NCI-H446 treated with DMSO at 0.1 percent for 48 hours (cell line): ENCODE data around the gene TMEM135.
"Not testable (repeated sequence)": the region's sequence is repeated elsewhere in the genome, so short reads cannot be mapped to it uniquely, and the experiment has no call there.

Experiments
- DNase-seq: peaks from one replicate; lab custom pipeline; 2025; lab: John Stamatoyannopoulos, UW

The TMEM135 gene

DNA sequence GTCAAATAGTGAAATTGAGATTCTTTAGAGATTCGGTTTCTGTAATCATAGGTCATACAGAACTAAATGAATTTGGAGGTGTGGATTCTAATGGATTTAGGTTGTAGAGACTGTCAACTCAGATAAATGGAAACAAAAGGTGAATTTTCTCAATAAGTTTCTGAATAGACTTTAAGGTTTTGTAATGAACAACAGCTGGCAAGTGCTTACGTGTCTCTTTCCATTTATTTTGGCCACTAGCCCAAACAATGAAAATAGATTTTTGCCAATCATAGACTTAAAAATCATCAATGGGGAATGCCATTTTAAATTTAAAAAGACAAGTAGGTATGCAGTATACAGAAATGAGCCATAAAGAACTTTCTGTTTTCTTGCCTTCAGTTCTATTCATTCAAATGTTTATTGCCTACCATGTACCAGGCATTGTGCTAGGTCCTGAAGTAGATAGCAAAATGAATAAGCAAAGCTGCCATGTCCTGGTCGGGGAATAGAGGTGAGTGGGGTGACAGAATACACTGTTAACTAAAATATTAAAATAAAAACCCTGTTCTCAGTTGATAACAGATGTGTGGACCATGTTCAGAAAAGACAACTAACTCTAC lies 16.9 kb upstream of the TMEM135 start:
- no peak for DNase-seq

DNA sequence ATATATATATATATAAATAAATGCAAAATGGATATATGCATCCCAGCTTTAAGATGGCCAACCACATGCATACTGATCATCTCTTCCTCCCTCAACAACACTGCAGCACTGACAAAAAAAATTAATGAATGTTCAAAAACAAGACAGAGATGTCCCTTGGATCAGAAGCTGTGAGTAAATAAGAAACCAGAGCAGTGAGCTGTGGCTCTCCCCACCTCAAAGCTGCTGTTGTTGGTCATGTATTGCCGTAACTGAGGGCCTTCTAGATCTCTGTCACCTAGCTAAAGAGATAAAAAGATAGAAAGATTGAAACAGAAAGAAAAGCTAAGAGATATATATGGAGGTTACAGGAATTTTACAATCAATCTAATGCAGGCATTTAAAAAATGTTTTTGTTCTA lies 15.5 kb upstream of the TMEM135 start:
- no peak for DNase-seq

DNA sequence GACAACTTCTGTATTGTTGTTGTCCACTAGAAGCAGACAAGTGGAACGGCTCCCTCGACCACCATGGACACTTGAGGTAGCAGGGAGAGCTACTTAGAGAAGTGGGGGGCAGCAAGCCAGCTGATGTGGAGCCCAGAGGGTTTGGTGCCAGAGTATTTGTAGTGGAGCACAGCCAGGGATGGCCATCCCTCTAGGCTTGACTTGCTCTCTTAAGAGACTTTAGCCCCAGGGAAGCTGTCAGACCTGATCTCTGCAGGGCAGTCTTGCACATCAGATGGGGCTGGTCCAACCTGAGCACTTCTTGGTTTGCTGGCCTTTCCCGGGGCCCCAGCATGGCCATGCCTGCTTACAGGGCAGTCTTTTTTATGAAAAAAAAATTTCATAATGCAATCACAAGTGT lies 15.0 kb upstream of the TMEM135 start:
- DNase-seq: no peak

DNA sequence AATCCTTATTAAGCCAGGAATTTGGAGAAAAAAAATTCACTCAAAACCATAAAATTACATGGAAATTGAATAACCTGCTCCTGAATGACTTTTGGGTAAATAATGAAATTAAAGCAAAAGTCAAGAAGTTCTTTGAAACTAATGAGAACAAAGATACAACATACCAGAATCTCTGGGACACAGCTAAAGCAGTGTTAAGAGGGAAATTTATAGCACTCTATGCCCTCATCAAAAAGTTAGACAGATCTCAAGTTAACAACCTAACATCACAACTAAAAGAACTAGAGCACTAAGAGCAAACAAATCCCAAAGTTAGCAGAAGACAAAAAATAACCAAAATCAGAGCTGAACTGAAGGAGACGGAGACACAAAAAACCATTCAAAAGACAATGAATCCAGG lies 11.3 kb upstream of the TMEM135 start:
- not testable (repeated sequence) for DNase-seq

DNA sequence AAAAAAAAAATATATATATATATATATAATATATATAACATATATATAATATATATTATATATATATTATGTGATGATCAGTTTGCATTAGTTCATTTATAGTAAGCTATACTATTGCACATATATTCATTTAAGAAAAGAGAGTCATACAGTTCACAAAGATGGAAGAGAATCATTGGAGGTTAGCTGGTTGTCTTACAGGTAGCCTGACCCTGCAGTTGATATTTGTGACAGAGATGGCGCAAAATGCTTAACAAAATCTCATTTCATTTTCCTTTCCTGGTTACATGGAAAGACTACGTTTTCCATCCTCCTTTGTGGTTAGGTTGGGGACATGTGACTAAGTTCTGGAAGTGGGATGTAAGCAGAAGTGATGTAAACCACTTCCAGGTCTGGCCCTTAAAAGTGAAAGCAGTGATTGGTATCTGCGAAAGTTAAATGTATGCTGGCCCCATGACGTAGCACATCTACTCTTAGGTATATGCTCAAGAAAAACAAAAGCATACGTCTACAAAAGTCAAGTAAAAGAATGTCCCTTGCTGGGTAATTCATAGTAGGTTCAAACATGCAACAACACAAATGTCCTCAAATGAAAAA lies 7.2 kb upstream of the TMEM135 start:
- no peak for DNase-seq

DNA sequence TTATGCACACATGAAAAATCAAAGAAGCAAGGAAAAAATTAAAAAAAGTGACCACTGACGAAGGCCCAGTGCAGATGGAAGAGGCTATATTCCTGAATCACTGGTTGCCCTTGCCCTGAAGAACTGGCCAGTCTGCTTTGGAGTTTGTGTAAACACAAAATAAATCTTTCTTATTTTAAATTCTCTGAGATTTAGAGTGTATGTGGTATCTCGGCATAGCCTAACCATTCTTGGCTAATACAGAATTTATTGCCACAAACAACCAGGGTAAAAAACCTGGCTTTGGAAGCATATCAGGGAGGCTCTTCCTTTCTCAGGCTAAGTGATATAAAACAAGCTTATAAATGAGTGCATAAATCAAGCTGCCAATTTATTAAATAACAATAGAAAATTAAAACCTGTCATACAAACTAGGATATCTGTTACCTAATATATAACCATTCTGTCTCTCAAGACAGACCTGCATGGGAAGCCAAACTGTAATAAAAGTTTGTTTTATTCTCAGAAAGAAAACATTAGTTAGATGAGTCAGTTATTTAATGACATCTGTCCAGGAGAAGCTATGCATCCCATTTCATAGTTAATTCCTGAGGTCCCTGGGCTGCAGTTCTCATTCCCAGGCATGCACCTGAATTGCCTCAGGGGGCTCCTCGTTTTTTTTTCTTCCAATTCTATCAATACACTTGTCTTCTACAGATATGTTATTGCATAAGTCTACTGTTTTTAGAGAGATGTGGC lies 6.1 kb upstream of the TMEM135 start:
- no peak for DNase-seq

DNA sequence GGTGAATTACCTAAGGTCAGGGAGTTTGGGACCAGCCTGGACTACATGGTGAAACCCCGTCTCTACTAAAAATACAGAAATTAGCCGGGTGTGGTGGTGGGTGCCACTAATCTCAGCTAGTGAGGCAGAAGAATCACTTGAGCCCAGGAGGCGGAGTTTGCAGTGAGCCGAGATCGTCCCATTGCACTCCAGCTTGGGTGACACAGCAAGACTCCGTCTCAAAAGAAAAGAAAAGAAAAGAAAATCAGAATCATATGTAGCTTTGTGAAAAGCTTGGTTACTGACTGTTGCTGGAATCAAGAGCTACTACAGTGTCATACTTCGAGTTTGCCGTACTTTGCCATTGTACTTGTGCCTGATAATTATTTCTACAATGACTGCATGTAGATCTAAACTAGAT lies 4.2 kb upstream of the TMEM135 start:
- DNase-seq: no peak

DNA sequence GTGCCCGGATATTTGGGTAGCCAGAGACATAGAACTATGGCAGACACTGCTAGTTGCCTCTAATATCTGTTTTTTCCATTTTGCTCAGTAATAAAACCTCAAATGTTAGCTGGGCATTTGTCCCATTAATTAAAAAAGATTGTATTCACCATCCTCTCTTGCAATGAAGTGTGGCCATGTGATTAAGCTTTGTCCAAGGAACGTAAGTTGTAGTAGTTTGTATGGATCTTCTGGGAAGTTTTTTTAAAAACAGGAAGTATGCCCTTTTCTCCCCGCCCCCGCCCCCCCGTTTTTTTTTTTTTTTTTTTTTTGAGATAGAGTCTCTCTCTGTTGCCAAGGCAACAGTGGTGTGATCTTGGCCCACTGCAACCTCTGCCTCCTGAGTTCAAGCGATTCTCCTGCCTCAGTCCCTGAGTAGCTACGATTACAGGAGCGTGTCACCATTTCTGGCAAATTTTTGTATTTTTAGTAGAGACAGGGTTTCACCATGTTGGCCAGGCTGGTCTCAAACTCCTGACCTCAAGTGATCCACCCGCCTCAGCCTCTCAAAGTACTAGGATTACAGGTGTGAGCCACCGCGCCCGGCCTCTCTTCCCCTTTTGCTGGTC lies 1.7 kb upstream of the TMEM135 start:
- no peak for DNase-seq

DNA sequence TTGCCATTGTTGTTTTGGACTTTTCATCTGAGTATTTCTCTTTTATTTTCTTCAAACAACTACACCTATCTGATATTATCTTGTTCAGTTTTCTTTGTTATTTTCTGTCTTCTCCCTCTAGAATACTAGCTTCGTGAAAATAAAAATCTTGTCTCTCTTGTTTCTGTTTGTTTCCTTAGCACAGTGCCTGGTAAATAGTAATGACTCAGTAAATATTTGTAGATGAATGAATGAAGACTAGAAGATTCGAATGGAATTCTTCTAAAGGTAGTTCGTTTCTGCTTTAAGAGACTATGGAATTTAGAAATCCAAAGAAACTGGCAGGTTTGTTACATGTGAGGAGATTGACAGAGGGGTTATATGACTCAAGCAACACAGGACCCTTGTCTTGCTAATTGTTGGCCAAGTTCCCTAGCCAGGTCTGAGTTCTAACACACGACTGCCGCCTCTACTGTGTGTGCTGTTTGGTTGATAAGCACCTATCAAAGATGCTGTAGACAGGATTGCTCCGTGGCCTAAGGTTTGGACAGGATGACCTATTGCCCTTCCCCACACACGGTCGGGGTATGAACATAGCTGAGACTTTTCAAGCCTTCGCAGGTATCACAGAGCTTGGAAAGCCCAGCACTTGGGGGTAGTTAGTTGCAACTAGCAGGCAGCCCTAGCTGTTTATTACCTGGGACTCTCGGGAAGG lies 831 bp upstream of the TMEM135 start:
- no peak for DNase-seq

DNA sequence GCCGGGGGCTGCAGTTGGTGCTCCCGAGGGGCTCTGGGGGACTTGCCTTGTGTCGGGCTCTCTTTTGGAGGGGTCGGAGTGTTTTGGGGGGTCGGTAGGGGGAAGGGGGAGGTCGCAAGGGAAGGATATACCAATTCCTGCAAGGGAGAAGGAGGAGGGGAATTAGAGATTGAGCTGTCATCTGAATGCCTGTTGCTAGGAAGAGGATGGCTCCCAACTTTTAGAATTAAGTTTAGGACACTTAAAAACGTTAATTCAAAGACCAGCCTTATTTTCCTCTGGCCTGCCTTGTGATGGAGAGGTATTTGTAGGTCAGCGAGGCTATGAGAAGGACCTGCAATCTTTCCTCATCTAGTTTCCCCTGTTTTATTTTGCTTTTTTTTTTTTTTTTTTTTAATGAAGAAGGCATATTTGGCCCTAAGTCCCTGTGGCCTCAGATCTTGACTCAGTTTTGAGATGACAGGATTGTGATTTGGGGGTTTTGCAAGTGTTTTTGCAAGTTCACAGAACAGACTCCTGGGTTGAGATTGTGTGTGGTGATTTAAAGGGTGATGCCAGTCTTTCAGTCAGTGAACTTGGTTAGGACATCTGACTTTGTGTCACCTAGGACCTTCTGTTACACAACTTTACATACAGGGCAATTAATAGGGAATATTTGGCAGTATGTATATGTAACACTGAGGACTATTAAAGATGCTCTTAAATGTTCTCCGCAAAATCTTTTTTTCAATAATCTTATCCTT lies 672 bp downstream of the TMEM135 start:
- DNase-seq: no peak

DNA sequence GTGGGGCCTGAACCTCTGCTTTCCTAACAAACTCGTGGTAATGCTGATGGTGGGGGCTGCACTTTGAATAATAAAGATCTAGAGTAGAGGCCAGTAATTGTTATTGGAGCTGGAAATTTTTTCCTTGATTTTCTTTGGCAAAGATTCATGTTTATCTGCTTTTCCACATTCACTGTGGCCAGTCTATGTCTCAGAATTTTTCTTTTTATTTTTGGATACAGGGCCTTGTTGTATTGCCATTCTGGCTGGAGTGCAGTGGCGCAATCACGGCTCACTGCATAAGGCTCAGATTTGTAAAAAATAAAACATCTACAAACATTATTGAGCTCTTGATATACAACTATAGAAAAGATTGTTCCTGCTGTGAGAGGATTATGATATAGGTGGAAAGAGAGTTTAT lies 1.6 kb downstream of the TMEM135 start:
- no peak for DNase-seq

DNA sequence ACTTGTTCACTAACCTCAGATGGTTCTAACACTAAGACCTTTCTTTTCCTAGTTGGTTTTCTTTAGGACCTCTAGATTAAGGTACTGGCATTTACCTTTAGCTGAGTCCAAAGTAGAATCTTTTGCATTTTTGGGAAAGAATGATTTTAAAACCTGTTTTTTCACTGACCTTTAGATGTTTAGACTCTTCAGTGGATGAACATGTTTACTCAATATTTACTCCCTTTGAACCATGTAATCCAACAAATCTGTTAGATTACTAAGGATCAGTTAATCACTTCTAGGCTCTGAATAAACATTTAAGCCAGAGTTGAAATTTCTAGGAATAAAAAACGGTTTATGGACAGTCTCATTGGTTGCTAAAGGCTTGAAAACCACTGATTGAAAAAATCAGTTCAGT lies 6.2 kb downstream of the TMEM135 start:
- no peak for DNase-seq

DNA sequence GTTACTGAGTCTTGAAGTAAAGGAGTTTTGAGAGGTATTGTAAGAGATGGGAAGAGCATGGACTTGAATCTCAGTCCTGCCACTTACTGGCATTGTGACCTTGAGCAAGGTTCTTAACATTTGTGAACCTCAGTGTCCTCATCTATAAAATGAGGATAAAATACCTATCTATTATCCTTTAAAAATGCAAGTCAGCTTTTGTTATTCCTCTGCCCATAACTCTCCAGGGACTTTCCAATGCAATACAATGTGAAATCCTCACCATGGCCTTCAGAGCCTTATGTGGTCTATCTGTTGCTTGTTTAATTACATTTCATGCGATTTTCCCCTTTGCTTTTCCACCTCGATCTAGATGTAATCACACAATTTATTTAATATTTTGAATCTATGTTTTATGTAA lies 9.1 kb downstream of the TMEM135 start:
- no peak for DNase-seq

DNA sequence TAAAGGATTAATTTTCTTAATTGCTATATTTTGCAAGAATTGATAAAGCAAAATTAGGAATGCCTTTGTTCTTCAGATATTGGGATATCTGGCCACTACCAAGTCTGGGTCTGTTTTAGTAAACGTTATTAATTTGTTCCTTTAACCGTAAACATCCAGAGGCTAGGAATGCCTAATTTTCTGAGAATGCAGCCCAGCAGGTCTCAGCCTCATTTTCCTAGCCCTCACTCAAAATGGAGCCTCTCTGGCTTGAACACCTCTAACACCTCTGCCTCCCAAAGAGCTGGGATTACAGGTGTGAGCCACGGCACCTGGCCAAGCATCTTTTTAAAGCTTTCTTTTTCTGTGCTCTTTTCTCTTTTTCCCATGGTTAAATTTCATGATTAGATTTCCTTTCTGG lies 18.4 kb downstream of the TMEM135 start:
- no peak for DNase-seq

DNA sequence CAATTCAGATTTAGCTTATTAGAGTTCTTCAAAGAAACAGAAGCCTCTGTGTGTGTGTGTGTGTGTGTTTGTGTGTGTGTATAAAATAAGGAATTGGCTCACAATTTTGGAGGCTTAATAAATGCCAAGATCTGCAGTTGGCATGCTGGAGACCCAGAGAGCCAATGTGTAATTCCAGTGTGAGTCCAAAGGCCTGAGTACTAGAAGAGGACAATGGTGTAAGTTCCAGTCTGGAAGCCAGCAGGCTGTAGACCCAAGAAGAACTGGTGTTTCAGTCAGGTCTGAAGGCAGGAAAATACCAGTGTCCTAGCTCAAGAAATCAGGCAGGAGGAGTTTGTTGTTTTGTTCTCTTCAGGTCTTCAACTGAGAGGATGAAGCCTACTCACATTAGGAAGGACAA lies 20.0 kb downstream of the TMEM135 start:
- no peak for DNase-seq

DNA sequence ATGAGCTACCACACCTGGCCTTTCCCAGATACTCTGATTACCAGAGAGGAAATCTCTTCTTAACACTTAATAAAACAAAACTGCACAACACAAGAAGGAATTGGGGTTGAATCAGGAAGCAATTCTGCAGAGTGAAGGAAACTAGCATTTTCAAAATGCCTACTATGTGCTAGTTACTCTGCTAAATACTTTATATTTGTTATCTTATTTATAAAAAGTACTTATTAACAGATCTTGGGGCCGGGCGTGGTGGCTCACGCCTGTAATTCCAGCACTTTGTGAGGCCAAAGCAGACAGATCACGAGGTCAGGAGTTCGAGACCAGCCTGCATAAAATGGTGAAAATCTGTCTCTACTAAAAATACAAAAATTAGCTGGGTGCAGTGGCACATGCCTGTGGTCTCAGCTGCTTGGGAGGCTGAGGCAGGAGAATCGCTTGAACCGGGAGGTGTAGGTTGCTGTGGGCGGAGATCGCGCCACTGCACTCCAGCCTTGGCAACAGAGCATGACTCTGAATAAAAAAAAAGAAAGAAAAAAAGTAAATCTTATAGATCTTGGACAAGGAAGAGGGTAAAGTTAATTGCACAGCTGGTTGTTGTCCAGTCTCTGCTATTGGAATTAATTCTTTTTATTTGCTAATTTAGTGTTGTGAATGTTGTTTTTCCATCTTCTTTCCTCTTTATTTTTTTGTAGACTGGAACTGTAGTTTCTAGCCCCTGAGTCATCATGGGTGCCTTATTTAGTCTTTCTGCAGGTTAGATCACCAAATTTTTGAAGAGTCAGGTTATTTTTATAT lies 22.1 kb downstream of the TMEM135 start:
- DNase-seq: no peak

DNA sequence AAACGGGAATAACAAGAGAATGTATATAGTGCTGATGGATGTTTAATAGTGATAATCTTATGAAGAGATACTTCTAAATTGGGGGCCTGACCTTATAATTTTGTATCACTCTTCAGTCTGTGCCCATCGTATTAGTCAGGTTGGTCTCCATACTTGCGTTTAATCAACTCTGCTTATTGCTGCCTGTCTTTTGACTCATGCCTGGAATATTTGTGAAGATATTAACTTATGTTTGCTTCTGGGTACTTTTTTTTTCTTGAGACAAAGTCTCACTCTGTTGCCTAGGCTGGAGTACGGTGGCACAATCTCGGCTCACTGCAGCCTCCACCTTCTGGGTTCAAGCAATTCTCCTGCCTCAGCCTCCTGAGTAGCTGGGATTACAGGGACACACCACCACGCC lies 24.0 kb downstream of the TMEM135 start:
- DNase-seq: no peak

DNA sequence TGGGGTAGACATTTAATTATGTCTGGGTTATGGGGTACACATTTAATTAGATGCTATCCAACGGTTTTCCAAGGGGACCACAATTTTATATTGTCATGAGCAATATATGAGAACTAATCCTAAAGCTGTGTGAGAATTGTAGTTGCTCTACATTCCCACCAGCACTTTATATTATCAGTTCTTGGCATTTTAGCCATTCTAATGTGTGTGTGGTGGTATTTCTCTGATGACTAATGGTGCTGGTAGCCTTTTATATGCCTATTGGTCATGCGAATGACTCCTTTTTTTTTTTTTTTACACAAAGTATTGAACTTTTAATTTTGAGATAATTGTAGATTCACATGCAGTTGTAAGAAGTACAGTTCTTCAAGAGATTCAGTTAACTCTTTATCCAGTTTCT lies 26.2 kb downstream of the TMEM135 start:
- no peak for DNase-seq

DNA sequence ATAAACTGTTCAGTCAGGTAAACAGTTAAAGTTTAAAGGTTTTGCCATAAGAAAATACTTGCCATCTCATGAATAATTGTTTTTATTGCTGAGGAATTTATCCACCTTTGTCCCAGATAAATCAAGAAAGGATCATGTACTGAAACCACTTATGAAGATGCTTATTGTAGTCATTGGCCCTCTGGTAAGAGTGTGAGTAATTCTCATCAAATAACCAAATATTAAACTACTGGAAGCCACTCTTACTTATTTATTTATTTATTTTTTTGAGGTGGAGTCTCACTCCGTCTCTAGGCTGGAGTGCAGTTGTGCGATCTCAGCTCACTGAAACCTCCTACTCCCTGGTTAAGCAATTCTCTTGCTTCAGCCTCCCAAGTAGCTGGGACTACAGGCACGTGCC lies 35.1 kb downstream of the TMEM135 start:
- no peak for DNase-seq

DNA sequence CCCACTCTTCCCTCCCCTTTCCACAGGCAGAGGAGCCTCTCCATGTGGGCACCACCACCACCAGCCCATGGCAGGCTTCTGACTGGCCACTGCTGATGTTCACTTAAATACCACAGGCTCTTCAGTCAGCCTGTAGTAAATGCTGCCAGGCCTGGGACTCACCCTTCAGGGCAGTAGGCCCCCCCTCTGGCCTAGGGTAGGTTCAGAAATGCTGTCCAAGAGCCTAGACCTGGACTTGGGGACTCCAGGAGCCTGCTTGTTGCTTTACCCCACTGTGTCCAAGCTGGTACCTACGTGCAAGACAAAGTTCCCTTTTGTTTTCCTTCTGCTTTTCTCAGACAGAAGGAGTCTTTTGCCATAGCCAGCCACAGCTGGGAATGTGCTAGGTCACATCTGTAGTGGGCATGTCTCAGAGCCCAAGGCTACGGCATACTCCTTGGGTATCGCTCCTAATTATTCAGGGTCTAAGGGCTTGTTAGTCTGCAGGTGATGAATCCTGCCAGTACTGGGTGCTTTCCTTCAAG lies 38.6 kb downstream of the TMEM135 start:
- DNase-seq: no peak

DNA sequence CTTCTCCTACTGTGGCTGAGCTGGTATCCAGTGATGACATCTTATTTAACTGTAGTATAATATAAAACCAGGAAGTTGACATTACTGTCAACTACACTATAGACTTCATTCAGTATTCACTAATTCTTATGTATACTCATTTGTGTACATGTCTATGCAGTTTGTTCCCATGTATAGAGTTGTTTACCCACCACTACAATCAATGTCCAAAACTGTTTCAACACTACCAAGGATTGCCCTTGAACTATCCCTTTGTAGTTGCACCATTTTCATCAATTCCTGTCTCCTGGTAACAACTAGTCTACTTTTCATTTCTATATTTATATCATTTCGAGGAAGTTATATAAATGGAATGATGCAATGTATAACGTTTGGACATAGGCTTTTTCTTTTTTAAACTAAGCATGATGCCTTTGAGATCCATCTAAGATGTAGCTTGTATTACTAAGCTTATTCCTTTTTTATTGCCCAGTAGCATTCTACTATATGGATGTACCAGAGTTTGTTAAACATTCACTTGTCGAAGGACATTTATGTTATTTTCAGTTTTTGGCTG lies 39.2 kb downstream of the TMEM135 start:
- DNase-seq: no peak
